Putamen (tissue), 1 donor: ENCODE measurements around the gene ZDHHC22.

Experiments
- DNase-seq: peaks from one replicate; pipeline ENCODE4 v3.0.0-alpha.2; 2016; ENCODE audit warnings: low spot score

The ZDHHC22 gene

DNA sequence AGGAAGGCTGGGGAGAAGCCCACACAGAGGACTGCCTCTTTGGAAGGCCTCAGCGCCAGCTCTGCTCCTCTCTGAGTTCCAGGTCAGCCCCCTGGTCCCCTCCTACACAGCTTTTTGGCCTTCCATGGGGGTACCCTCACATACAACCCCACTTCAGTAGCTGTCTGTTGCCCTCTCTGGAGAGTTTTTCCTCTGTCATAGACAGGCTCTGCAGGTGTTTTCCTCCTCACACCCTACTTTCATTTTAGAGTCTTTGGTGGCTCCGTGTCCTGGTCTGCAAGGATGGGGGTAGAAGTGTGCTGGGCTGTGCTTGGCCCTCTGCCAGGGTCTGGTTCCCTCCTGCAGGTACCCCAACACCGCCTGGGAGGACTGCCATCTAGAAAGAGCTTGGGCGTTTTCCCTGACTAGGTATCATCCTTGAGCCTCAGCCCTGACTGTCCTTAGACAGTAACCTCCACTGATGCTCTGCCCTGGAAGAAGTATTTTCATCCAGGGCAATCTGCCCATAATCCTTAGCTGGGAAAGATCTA is 15.1 kb downstream of the ZDHHC22 start:
- DNase-seq, result no peak

DNA sequence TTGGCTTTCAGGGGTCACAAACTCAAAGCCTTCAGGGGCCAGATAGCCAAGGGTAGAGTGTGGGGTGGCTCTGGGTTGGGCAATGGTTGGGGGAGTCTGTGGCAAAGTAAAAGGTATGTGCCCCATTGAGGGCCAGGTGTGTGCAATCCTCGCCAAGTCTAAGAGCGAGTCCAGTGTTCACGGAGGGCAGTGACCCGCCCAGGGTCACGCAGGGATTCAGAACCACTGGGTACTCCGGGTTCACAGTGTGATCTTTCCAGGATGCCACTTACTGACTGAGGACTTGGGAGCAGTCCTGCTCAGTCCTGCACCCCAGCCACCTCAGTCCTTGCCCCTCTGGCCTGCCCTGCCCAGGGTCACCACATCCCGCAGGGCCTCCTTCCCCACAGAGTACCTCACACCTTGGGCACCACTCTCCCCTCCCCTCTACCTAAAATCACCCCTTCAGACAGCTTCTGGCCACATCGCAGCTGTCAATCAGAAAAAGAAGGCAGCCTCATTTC is 15.7 kb downstream of the ZDHHC22 start:
- no peak for DNase-seq

DNA sequence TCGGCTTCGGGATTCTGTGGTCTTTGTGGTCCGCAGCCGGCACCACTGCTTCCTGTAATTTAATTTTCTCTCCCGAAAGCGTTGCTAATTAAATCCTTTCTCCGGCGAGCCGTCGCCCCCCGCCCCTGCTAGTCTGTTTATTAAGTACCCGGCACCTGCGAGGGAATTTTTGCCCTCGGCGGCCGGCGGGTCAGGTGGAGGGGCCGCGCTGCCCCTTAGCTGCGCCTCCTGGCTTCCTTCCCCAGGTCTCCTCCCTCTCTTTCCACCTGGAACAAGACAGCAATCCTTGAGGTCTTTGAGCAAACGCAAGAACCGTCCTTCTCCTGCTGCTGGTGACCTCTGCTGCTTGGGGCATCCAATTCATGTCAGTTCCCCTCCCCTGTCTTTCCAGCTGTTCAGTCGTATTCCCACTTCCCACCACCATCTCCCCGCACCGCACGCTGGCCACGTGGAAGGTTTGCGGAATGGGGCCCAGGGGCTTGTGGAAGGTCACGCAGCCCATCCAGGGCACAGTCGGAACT is 16.2 kb downstream of the ZDHHC22 start:
- DNase-seq, result no peak

DNA sequence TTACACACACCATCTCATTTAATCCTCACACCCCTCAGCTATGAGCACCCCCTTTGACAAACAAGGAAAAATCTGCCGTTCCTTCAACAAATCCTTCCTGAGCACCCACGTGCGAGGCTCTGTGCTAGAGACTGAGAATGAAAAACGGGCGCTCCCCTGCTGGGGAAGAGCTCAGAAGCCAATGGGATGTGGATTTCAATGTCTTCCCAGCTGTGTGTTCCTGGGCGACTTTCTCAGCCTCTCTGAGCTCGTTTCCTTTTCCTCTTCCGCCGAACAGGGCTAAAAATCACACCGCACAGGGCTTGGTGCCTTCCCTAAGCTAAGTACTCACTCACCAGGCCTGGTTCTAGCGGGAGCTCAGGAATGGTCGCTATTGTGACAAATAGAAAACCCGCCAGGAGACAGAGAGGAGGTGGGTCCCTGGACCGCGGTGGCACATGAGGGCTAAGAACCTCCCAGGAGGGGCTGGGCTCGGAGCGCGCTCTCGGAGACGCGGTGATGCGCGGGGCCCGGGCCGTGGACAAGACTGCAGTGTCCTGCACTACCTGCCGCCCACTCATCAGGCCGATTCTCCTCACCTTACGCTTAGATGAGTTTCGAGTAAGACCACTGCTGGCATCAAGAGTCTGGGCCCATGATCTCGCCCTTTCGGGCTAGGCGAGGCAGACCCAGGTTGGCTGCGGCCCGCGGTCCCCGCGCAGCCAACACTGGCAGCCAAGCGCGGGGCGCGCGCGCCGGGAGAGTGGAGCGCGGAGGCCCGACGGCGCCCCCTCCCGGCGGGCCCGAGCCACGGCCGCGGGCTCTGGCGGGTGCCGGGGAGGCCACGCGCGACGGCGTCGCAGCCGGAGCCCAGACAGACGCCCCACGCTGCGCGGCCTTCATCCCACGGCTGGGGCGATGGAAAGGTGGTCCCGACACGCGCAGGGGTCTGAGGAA is 17.0 kb downstream of the ZDHHC22 start:
- DNase-seq, result peak; percentile 79

DNA sequence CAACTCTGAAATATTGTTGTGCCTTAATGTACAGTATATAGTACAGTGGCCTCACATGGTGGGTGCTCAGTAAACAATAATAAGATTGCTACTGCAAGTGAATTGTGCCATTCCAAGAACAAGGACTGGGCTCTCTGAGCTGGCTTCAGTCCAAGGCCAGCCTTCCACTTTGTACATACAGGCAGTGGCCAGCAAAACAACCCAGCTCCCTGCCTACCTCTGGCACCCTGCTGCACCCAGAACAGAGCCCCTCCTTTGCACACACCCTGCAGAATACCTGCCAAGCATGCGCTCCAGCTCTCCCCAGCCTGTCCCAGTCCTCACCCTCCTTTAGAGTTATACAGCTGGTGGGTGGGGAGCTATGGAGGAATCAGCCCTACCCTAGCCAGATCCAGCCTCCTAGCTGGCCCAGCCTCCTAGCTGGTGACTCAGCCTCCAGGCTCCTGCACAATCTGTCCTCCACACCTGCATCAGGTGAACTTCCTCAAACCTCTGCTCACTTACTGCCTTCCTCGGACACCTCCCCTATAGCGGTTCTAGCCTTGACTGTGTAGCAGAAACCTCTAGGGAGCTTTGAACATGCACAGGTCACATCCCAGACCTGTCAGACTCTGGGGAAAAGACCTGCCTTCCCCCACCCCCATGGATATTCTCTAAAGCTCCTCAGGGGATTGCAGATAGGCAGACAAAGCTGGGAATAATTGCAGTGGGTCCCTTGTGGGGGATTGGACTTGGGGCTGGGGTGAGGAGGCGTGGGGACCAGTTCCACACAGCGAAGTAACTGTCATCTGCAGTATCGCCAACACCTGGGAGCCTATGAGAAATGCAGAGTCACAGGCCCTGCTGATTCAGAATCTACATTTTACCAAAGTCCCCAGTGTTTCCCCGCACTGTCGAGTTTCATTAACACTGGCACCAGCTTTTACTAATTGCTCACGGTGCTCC is 17.9 kb downstream of the ZDHHC22 start:
- peak; percentile 75 for DNase-seq

DNA sequence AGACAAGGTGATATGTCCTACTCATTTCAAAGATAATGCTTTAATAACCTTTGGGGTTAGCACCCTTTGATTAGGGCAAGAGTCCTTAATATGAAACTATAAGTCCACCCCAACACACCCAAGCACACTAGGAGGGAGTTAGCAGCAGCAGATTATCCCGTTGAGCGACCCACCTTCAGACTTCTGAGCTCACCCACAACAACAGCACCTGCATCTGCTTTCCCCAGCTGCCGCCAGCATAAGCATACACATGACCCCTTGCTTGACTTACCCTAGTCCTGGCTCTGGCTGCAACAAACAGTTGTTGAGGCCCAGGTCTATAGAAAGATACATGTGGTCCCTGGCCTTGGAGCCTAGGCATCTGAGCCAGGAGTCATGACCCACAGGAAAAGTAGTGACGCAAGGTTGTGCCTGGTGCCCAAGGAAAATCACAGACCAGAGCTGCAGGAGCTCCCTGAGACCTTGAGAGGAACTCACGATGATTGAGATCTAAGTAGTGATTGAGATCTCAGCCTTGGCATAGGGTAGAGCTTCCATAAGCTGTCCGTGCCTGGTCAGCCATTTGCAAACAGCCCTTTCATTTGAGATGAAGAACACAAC is 19.0 kb downstream of the ZDHHC22 start:
- DNase-seq, result no peak

DNA sequence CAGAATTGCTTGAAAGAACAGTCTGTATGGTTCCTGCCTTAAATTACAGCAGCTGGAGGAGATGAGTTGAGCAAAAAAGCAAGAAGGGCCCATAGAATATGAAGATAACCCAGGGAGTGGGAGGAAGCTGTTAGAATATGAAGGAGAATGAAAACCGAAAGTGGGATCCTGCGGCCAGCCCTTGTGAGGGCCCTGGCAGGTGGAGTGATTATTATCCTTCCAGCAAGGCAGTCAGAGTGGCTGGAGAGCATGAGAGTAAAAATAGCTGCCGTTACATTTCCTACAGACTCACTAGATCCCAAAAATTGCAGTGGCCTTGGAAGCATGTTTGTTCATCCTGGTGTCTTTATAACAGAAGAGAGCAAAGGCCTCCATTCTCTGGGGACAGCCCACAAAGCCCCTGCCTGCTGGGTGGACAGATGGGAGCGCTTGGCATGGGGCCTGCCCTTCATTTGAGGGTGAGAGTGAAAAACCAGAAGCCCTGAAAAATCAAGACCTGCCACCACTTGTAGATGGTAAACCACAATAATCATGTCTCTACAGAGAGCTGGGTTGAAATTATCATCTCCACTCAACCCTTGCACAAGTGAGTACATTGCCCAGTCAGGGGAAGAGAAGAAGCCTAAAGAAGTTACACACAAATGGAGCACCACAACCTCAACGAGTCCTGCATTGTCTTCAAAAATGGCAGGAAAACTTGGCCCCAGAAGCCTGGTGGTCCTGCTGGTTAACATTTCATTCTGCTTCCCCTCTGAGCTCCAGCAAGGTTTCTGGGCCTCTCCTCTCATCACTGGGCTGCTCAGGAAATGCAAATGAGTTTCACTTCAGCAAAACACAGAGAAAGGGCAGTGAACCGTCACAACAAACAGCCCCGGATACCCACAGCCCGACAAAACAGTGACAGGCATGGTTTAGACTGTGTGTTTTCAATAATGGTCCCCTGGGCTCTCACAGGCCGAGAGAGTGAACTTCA is 20.5 kb downstream of the ZDHHC22 start:
- no peak for DNase-seq

DNA sequence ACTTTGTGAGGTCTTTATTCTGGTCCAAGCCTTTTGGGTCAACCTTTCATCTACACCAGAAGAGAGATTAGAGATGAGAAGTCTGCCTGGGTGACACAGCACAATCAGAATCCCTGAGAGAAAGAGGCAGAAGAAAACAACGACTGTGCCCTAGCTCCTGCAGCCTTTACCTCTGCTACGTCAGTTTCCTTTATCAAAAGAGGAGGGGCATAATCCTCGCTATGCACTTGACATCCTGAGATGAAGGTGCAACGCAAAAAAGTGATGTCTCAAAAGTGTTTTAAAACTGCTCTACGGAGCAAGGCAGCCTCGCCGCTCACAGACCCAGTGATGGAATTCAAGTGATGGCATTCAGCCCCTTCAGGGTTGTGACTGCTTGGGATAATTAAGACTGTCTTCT is 21.7 kb downstream of the ZDHHC22 start:
- no peak for DNase-seq

DNA sequence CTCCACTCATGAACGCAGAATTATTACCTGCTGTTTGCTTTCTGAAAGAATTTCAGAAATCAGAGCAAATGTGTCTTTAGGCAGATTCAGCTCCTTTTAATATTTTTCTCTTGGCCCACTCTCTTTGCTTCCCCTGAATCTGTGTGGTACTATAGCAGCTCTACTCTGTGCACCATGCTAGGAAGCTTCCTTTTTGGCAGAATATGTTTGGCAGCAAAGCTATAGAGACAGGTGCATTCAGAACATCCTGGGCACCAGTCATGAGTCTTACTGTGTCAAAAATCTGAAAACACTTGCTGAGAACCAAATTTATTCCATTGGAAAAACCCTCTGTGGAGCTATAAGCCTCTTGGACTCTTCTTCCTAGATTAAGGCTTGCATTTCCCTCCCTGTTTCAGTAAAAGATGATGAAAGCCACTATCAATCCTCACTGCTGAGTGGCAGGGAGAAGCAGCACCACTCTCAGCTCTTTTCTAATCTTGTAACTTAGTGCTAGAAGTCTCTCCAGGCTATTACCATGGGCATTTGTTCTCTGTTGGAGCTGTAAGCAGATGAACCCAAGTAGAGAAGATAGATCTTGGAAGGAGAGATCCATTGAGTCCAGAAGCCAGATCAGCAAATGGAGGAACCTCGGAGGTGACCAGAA is 25.3 kb downstream of the ZDHHC22 start:
- no peak for DNase-seq

DNA sequence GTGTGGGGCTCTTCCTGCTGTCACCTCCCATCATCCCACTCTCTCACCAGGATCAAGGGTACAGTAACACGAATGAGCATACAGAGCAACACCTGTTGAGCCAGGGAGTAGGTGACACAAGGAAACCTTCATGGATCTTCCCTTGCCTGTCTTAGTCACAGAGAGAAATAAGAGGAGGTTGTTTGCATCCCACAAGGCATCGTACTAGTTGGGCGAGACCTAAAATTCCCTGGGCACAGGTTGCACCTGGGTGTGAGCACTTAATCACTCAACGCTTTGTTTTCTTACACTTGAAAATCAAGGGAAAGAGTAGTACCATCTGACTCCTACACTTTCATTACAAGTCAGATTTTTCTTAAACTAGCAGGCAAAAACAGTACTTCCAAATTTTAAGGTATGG is 27.0 kb downstream of the ZDHHC22 start:
- DNase-seq, result no peak

DNA sequence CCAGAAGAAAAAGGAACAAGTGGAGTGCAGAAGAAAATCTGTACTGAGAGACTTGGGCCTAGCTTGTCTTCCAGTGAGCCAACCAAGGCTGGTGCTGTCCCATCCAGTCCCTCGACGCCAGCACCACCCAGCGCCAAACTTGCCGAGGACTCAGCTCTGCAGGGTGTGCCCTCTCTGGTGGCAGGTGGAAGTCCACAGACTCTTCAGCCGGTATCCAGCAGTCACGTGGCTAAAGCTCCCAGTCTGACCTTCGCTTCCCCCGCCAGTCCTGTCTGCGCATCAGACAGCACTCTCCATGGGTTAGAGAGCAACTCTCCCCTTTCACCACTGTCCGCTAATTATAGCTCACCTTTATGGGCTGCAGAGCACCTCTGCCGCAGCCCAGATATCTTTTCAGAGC is 27.9 kb downstream of the ZDHHC22 start:
- no peak for DNase-seq

DNA sequence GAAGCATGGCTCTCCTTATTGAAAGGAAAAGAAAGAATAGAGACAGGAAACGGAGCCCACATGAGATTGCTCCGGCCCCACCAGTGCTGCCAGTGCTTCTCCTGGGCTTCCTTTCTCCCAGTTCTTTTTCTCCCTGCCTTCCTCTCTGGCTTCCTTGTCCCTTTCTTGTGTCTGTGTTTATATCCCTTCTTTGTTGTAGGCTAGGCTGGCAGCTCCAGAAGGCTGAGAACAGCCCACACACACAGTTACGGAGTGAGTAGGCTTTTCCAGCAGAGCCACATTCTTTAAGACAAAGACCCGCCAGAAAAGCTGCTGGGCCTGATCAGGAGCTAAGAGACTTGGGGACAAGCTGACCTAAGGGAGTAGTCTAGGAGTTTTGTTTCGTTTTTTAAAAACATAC is 30.6 kb downstream of the ZDHHC22 start:
- DNase-seq, result no peak

DNA sequence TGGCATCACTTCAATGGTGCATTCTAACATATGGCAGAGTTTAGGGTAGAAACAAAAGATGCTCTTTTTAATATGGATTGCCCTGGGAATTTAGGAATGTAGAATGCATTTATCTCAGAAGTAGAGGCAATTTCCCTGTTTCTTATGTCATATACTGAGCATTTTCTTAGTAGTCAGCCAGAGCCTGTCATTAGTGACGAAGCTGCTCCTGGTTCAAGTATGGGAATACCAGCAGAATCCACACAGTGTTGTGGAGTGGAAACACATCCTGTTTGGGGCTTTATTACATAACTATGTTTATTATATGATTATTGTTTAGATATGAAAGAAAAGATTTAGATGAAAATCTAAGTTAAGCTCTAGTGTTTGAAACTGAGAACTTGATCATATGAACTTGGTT is 31.3 kb downstream of the ZDHHC22 start:
- no peak for DNase-seq

DNA sequence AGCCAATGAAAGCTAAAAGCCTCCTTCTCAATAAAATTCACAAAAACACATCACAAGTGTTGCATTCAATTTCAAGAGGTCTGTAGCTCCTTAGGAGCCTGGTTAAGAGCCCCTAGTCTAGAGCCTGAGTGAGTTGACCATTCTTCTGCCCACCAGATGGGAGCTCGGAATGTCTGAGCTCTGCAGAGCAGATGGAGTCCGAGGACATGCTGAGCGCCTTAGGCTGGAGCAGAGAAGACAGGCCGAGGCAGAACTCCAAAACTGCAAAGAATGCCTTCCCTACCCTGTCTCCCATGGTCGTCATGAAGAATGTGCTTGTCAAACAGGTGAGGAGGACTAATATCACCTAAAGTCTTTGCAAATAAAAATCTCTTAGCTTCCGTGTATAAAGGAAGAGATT is 31.9 kb downstream of the ZDHHC22 start:
- DNase-seq, result no peak

DNA sequence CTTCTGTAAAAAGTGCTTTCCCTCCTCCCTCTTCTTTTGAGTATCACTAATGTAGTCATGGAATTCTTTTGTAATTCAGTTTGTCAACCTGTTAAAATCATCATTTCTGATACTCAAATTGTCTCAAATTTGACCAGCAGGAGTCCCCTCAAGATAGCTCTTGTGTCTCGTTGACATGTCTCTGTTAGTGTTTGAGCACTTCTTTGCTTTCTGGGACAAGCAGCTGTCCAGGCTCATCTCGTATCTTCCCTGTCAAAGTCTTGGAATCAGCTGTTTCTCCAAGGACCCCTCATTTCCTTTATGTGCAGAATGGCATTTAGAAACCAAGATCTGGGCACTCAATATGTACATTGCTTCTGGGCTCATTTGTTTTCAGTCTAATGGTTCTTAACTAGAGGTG is 32.8 kb downstream of the ZDHHC22 start:
- DNase-seq, result no peak

DNA sequence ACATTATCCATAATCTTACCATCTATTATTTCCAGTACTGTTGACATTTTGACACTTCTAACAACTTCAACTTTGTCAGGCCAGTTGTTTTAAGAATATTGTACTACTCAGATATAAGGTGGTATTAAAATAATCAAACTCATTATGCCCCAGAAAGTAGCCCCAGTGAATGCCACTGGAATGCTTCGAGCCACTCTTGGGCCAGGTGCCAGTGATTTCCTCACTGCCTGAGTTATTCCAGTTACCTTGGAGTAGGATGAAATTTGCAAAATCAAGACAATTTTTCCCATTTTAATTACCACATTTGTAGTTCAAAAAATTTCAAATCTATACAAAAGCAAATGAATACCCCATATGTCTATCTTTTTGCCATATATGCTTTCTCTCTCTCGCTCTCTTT is 34.4 kb downstream of the ZDHHC22 start:
- DNase-seq, result no peak

DNA sequence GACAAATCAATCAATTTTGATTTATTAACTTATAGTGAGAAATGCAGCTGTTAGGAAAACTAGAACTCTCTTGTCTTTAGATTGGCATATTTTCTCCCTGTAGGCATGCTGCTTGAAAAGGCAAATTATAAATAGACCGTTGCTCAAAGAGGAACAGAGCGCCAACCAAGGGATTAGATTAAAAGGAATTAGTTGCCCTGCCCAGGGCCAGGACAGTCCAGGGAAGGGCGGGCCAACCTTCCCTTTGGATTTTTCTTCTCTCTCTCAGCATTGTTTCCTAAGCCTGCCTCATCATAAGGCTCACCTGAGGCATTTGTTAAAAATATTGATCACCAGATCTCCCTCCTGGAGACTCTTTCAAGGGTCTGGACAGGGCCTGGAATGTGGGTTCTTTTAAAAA is 34.9 kb downstream of the ZDHHC22 start:
- DNase-seq, result no peak

DNA sequence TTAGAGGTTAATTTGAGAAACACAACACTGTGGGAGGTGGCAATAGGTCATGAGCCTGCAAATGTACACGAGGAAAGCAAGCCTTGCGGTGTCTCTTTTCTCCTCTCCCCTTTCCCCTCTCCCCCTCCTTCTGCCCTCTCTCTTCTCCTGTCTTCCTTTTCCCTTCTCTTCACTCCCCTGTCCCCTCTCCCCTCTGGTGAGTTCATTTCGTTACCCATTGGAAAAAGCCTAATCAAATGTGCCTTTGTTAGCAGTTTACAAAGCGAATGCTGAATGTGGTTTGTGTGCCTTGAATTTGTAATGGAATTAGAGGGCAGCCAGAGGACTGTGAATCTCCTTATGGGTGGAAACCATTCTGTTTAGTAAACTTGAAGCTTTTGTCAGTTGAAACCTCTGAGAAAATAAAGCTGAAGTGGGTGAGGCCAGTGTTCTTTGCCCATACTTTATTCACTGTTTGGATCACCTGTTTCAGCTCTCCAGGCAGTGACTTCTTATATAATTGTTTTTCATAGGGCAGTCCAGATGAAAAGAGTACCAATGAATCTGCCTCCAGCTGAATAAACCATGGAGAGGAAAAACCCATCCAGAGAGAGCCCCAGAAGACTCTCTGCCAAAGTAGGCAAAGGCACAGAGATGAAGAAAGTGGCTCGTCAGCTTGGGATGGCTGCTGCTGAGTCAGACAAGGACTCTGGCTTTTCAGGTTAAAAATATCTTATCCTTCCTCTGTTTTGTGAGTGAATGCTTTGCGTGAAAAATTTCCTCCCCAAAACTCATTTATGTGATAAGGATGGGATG is 36.2 kb downstream of the ZDHHC22 start:
- DNase-seq, result peak; percentile 93

DNA sequence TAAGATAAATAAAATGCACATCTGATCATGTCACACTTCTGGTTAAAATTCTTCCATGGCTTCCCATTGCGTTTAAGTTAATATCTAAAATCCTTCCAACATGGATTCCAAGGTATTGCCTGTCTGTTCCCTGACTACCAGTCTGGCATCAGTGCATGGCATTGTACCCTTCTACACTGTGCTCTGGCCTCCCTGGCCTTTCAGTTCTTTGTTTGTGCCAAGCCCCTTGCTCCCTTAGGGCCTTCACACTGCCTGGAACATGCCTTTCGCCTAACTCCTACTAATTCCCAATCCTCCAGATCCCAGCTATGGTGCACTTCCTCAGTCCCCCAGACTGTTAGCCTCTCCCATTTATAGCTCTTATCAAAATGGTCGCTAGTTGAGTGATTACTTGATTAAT is 37.2 kb downstream of the ZDHHC22 start:
- DNase-seq, result no peak
